Peyer's patch (tissue), 4 donors: Measurements from ENCODE around the gene MUC13. TPM values are rescaled to one million over a fixed set of nuclear protein-coding genes. Genes with fewer than 3 reads are reported as not detected.

ENCODE experiments used
- DNase-seq, 3 donors: peaks; one replicate each; pipeline ENCODE4 v3.0.0-alpha.2; 2017 to 2019
- H3K27ac ChIP-seq, 4 donors: fragments of 200-600 bp; sonication (generic); one replicate each; pipeline ENCODE4 v1.5.1; 2016 to 2019
- H3K27me3 ChIP-seq, 2 donors: fragments of 200-600 bp; sonication (generic); one replicate each; pipeline ENCODE4 v1.5.1; 2019
- H3K36me3 ChIP-seq, 3 donors: fragments of 200-600 bp; sonication (generic); one replicate each; pipeline ENCODE4 v1.5.1; 2016 to 2019
- H3K4me1 ChIP-seq, 4 donors: fragments of 200-600 bp; sonication (generic); one replicate each; pipeline ENCODE4 v1.5.1; 2016 to 2019
- H3K4me3 ChIP-seq, 4 donors: fragments of 200-600 bp; sonication (generic); 1 replicate in 3 of 4; 2 replicates in 1 of 4; pipeline ENCODE4 v1.5.1; 2016 to 2019; ENCODE audit warnings: mild to moderate bottlenecking in 1 of 4
- H3K9me3 ChIP-seq, 4 donors: fragments of 200-600 bp; sonication (generic); one replicate each; pipeline ENCODE4 v1.5.1; 2016 to 2019; ENCODE audit warnings: mild to moderate bottlenecking in 1 of 4
- POLR2A ChIP-seq, 2 donors: fragments of 450-650 bp; IDR thresholded peaks; one replicate each; pipeline ENCODE4 v1.5.1; 2017; ENCODE audit warnings: antibody characterized with exemption in 2 of 2, mild to moderate bottlenecking in 2 of 2, moderate library complexity in 2 of 2
- total RNA-seq, 4 donors: library from RNA; depleted of rRNA; stranded (reverse); fragments of >200 nt; gene quantifications; one replicate each; pipeline ENCODE4 v1.1.0, GENCODE V29; 2016
- TF ChIP-seq, protein P1 (sequence below), 6 experiments: fragments of 450-650 bp in 4 of 6; fragments of 200-600 bp in 2 of 6; sonication (generic) in 1 of 6; IDR thresholded peaks; one replicate each; pipeline ENCODE4 v1.5.1; 2017 to 2019; ENCODE audit warnings: antibody characterized with exemption in 6 of 6, mild to moderate bottlenecking in 3 of 6, moderate library complexity in 1 of 6

MUC13 gene
- total RNA-seq, 4 donors from 2014 or later = 14.0 to 612 (median 512) TPM

DNA sequence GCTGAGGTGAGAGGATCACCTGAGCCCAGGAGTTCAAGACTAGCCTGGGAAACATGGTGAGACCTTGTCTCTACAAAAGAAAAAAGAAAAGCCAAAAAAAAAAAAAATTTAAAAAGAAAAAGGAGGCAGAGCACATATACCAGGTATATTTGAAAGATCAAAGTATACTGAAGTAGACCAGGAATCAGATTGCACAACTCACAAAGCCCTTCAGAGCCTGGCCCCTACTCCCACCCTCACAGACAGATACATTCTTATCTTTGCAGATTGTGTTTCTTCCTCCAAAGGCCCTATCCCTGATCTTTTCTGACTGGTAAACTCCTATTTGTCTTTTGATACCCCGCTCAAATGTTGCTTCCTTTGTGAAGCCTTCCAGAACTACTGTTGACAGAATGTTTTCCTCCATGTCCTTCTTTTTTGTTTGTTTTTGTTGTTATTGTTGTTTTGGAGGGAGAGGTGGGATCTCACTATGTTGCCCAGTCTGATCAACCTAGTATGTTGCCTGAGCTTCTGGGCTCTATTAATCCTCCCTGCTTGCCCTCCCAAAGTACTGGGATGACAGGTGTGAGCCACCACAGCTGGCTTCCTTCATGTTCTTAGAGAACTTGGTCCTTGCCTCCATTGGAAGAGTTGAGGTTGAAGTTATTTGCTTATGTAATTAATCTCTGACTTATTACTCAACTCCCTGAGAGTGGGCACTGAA is 37.6 kb downstream of the MUC13 start:
- H3K9me3 ChIP-seq = no peaks in the 10 kb centered on the region
- no peaks in the 10 kb centered on the region for H3K4me1 ChIP-seq
- H3K27me3 ChIP-seq = no peaks in the 10 kb centered on the region
- no peak overlapping the region for H3K4me3 ChIP-seq
- TF ChIP-seq, protein P1, sequence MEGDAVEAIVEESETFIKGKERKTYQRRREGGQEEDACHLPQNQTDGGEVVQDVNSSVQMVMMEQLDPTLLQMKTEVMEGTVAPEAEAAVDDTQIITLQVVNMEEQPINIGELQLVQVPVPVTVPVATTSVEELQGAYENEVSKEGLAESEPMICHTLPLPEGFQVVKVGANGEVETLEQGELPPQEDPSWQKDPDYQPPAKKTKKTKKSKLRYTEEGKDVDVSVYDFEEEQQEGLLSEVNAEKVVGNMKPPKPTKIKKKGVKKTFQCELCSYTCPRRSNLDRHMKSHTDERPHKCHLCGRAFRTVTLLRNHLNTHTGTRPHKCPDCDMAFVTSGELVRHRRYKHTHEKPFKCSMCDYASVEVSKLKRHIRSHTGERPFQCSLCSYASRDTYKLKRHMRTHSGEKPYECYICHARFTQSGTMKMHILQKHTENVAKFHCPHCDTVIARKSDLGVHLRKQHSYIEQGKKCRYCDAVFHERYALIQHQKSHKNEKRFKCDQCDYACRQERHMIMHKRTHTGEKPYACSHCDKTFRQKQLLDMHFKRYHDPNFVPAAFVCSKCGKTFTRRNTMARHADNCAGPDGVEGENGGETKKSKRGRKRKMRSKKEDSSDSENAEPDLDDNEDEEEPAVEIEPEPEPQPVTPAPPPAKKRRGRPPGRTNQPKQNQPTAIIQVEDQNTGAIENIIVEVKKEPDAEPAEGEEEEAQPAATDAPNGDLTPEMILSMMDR (IDR thresholded peaks at IDR 0.05) = no peak
- TF ChIP-seq POLR2A (IDR thresholded peaks at IDR 0.05) = no peak
- H3K36me3 ChIP-seq = no peaks in the 10 kb centered on the region
- DNase-seq = no peak
- no peak overlapping the region for H3K27ac ChIP-seq

- H3K4me3 ChIP-seq = no peak overlapping the region
- no peaks in the 10 kb centered on the region for H3K4me1 ChIP-seq
- no peak for DNase-seq
- TF ChIP-seq, protein P1 (IDR thresholded peaks at IDR 0.05) = no peak
- no peak for TF ChIP-seq POLR2A (IDR thresholded peaks at IDR 0.05)
- no peaks in the 10 kb centered on the region for H3K36me3 ChIP-seq
- H3K27ac ChIP-seq = no peak overlapping the region
- H3K27me3 ChIP-seq = no peaks in the 10 kb centered on the region
- no peaks in the 10 kb centered on the region for H3K9me3 ChIP-seq
Measured at GRCh38 chr3:124895756-124896155, 38.8 kb downstream of the MUC13 start.

- H3K4me1 ChIP-seq = no peaks in the 10 kb centered on the region
- no peaks in the 10 kb centered on the region for H3K27me3 ChIP-seq
- no peaks in the 10 kb centered on the region for H3K9me3 ChIP-seq
- no peak overlapping the region for H3K4me3 ChIP-seq
- DNase-seq = no peak
- H3K36me3 ChIP-seq = no peaks in the 10 kb centered on the region
- H3K27ac ChIP-seq = no peak overlapping the region
- TF ChIP-seq, protein P1 (IDR thresholded peaks at IDR 0.05) = no peak
- no peak for TF ChIP-seq POLR2A (IDR thresholded peaks at IDR 0.05)
Measured at GRCh38 chr3:124893526-124893925, 41.0 kb downstream of the MUC13 start.

- H3K4me3 ChIP-seq = no peak overlapping the region
- no peak for TF ChIP-seq POLR2A (IDR thresholded peaks at IDR 0.05)
- TF ChIP-seq, protein P1 (IDR thresholded peaks at IDR 0.05) = no peak
- H3K27ac ChIP-seq = no peak overlapping the region
- H3K36me3 ChIP-seq = no peaks in the 10 kb centered on the region
- DNase-seq = no peak
- H3K27me3 ChIP-seq = no peaks in the 10 kb centered on the region
- H3K4me1 ChIP-seq = peaks cover 0 to 12% (median 0%) of the 10 kb centered on the region in 4 donors
- H3K9me3 ChIP-seq = no peaks in the 10 kb centered on the region
Measured at GRCh38 chr3:124890573-124891190, 43.9 kb downstream of the MUC13 start.

DNA sequence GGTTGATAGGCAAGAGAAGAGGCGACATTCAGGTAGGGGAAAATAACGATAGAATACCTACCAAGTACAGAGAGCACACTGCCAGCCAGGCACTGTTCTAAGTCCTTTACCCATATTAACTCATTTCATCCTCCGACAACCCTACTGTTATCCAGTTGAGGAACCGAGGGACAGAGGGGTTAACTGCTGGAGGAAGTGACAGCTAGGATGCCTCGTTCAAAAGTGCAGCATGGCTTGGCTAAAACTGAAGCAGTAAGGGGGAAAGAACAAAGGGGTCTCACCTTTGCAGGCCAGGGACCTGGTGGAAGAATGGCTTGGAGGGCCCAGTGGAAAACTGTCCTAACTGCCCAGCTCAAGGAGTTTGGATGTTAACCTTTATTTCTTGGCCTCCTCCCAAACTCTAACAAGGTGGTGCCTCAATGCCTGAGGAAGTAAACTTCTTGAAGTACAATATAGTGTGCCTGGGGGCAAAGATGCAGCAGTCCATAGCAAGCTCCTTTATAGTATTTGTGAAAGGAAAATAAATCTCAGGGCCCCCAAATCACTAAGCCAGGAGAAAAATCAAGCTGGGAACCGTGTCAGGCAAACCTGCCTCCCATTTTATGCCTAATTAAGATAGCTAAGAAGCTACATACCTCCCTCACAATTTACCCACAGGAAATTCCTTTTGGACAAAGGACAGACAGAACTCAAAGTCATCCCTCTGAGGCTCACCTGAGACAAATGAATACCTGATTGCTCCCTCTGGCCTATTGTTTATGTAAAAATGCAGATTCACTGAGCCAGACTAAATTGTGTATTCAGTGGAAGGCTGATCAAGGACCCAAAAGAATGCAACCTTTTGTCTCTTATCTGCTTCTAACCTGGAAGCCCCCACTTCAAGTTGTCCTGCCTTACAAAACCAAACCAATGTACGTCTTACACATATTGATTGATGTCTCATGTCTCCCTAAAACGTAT is 45.8 kb downstream of the MUC13 start:
- Histone ChIP-seq H3K4me3 (no peak overlapping the region), H3K36me3 (no peaks in the 10 kb centered on the region), H3K9me3 (no peaks in the 10 kb centered on the region), H3K27ac (no peak overlapping the region), H3K27me3 (no peaks in the 10 kb centered on the region), H3K4me1 (peaks cover 0 to 12% (median 0%) of the 10 kb centered on the region in 4 donors)
- DNase-seq = no peak
- TF ChIP-seq, protein P1 (IDR thresholded peaks at IDR 0.05) = no peak
